HepG2 (cell line): Measurements from ENCODE around the gene FSTL1. TPM values are rescaled to one million over a fixed set of nuclear protein-coding genes. Genes with fewer than 3 reads are reported as not detected.

Experiments used
- ATAC-seq: fragments of 200-7000 bp; cut with Tn5 transposase; 3 replicates; pipeline ENCODE4 v1.9.1; 2020; ENCODE audit warnings: mild to moderate bottlenecking, moderate library complexity
- BruUV-seq: library from RNA; stranded (reverse); fragments of 400-500 nt; replicated peaks from 2 replicates; lab custom pipeline; 2021; lab: Mats Ljungman, UMichigan
- CTCF ChIA-PET: fragments of 300-600 bp; formaldehyde crosslinking; extraction: SDS; loops from one replicate; lab custom pipeline; 2021; ENCODE audit warnings: low total read pairs, inconsistent platforms, low intra/inter-chr PET ratio; lab: Yijun Ruan, JAX
- POLR2A ChIA-PET: fragments of 350-600 bp; sonication (Branson Sonifier 250); formaldehyde crosslinking; loops from one replicate; lab custom pipeline; 2020; ENCODE audit warnings: antibody characterized with exemption, inconsistent platforms; lab: Yijun Ruan, JAX
- DNase-seq: peaks from one replicate; pipeline ENCODE4 v3.0.0-alpha.2; 2015; ENCODE audit warnings: low spot score
- FAIRE-seq: peaks from 3 replicates; lab custom pipeline; 2011; peaks lifted over from hg19 to GRCh38; lab: Jason Lieb, UNC
- H2AFZ ChIP-seq: one replicate; pipeline ENCODE4 v1.6.1; 2011; ENCODE audit warnings: low read length, inconsistent platforms
- H3K27ac ChIP-seq: fragments of 300-600 bp; 3 replicates; pipeline ENCODE4 v1.8.0; 2011; ENCODE audit warnings: mixed run types, mild to moderate bottlenecking, mixed read lengths, low read length, inconsistent platforms; ENCODE audit not compliant: insufficient read depth; ENCODE audit errors: extremely low read length
- H3K27me3 ChIP-seq, 2 experiments: fragments of 200-600 bp in 1 of 2; 2 replicates in 1 of 2; 3 replicates in 1 of 2; pipeline versions ENCODE4 v1.6.0 to v1.8.0; 2011; ENCODE audit warnings: low read length in 2 of 2, mild to moderate bottlenecking in 2 of 2, moderate library complexity in 2 of 2, inconsistent platforms in 1 of 2; ENCODE audit not compliant: insufficient read depth in 2 of 2, control insufficient read depth in 1 of 2
- H3K36me3 ChIP-seq, 2 experiments: fragments of 200-600 bp in 1 of 2; replicated peaks in 1 of 2; 2 replicates in 1 of 2; 3 replicates in 1 of 2; pipeline versions ENCODE4 v1.5.1 to v1.8.0; 2011; ENCODE audit warnings: low read length in 2 of 2, inconsistent platforms in 1 of 2; ENCODE audit not compliant: insufficient read depth in 2 of 2, control insufficient read depth in 1 of 2
- H3K4me1 ChIP-seq: 2 replicates; pipeline ENCODE4 v1.5.1; 2012; ENCODE audit warnings: low read length, inconsistent platforms; ENCODE audit not compliant: insufficient read depth
- H3K4me2 ChIP-seq: 2 replicates; pipeline ENCODE4 v1.6.0; 2011; ENCODE audit warnings: low read depth, low read length, inconsistent platforms
- H3K4me3 ChIP-seq, 3 experiments: fragments of 200-600 bp in 1 of 3; sonication (generic), shearing (Covaris generic) in 1 of 3; replicated peaks in 1 of 3; 2 replicates each; pipeline ENCODE4 v1.5.1; 2011 to 2016; ENCODE audit warnings: low read length in 3 of 3, inconsistent platforms in 2 of 3, low read depth in 2 of 3, mild to moderate bottlenecking in 2 of 3, control low read depth in 1 of 3, mixed read lengths in 1 of 3; ENCODE audit not compliant: insufficient read depth in 1 of 3
- H3K79me2 ChIP-seq: one replicate; pipeline ENCODE4 v1.6.1; 2011; ENCODE audit warnings: low read length, inconsistent platforms; ENCODE audit not compliant: insufficient read depth
- H3K9ac ChIP-seq: 2 replicates; pipeline ENCODE4 v1.6.0; 2011; ENCODE audit warnings: mild to moderate bottlenecking, low read depth, low read length, inconsistent platforms; ENCODE audit not compliant: insufficient read depth
- H3K9me3 ChIP-seq: 2 replicates; pipeline ENCODE4 v1.5.1; 2012; ENCODE audit warnings: mild to moderate bottlenecking, low read length
- H4K20me1 ChIP-seq: 2 replicates; pipeline ENCODE4 v1.6.0; 2011; ENCODE audit warnings: inconsistent platforms, mild to moderate bottlenecking, low read length, moderate library complexity; ENCODE audit not compliant: insufficient read depth
- AHDC1 ChIP-seq: sonication (generic); formaldehyde crosslinking; IDR thresholded peaks from 2 replicates; pipeline ENCODE4 v1.5.1; 2020; ENCODE audit warnings: mild to moderate bottlenecking, missing genetic modification reagents, borderline replicate concordance
- CENPX ChIP-seq: sonication (generic); formaldehyde crosslinking; IDR thresholded peaks from 2 replicates; pipeline ENCODE4 v1.9.0; 2021; ENCODE audit warnings: mild to moderate bottlenecking, missing genetic modification reagents, moderate library complexity
- ELF1 ChIP-seq: sonication (generic); formaldehyde crosslinking; IDR thresholded peaks from 2 replicates; pipeline ENCODE4 v1.4.0; 2020; ENCODE audit warnings: missing genetic modification reagents
- HDAC1 ChIP-seq: sonication (generic); formaldehyde crosslinking; IDR thresholded peaks from 2 replicates; pipeline ENCODE4 v1.5.1; 2020; ENCODE audit warnings: mild to moderate bottlenecking, missing genetic modification reagents
- HDAC6 ChIP-seq: fragments of 200-600 bp; sonication (generic); IDR thresholded peaks from 2 replicates; pipeline ENCODE4 v1.7.0; 2017; ENCODE audit warnings: mild to moderate bottlenecking, antibody characterized with exemption, low read length, low read depth
- HNRNPH1 ChIP-seq: fragments of 200-400 bp; formaldehyde crosslinking; optimal IDR thresholded peaks from 2 replicates; pipeline ENCODE3; 2017; ENCODE audit warnings: mild to moderate bottlenecking, low read depth, low read length
- MAZ ChIP-seq, 2 experiments: sonication (generic) in 1 of 2; formaldehyde crosslinking in 1 of 2; IDR thresholded peaks; 2 replicates each; pipeline versions ENCODE4 v1.5.0 to v1.6.1; 2012 to 2020; ENCODE audit warnings: low read depth in 2 of 2, mild to moderate bottlenecking in 2 of 2, borderline replicate concordance in 1 of 2, improper control_type of control experiment in 1 of 2, low read length in 1 of 2, missing genetic modification reagents in 1 of 2, moderate library complexity in 1 of 2
- SNAI1 ChIP-seq: sonication (generic); formaldehyde crosslinking; IDR thresholded peaks from 2 replicates; pipeline ENCODE4 v1.5.0; 2020; ENCODE audit warnings: mild to moderate bottlenecking, missing genetic modification reagents, borderline replicate concordance
- ZSCAN20 ChIP-seq: sonication (generic); formaldehyde crosslinking; IDR thresholded peaks from 2 replicates; pipeline ENCODE4 v1.4.0; 2020; ENCODE audit warnings: missing genetic modification reagents, mild to moderate bottlenecking, borderline replicate concordance
- ZSCAN21 ChIP-seq: sonication (generic); formaldehyde crosslinking; IDR thresholded peaks from 2 replicates; pipeline ENCODE4 v1.8.0; 2022; ENCODE audit warnings: mild to moderate bottlenecking, missing genetic modification reagents, moderate library complexity, borderline replicate concordance
- WGBS: methylation state at CpG from one replicate; pipeline ENCODE4 v1.1.6; 2017; ENCODE audit warnings: low lambda C conversion rate; 5-methylcytosine and 5-hydroxymethylcytosine counted together
- in situ Hi-C: cut with HindIII; loops from 2 replicates; pipeline ENCODE4 v1.10.0; 2017; ENCODE audit warnings: low pct_unique_long_range_greater_than_20kb; ENCODE audit not compliant: extremely low pct_ligation_motif_present
- intact Hi-C: fragments of 100-400 bp; cut with micrococcal nuclease; formaldehyde crosslinking; loops from one replicate; pipeline ENCODE4 v1.10.0; 2022; ENCODE audit not compliant: unreplicated experiment
- polyA plus RNA-seq, 8 experiments: library from polyadenylated mRNA; depleted of rRNA in 3 of 8; stranded (reverse) in 7 of 8; unstranded in 1 of 8; fragments of >200 nt; fragmentation: Illumina TruSeq in 4 of 8; extraction: Trizol in 4 of 8; gene quantifications; 2 replicates each; pipeline versions ENCODE4 v1.2.1 to v1.2.3, GENCODE V29; 2011 to 2016; ENCODE audit warnings: low read depth in 4 of 8, missing spikeins in 1 of 8, mixed read lengths in 1 of 8; ENCODE audit not compliant: insufficient read depth in 1 of 8
- total RNA-seq, 5 experiments: library from RNA; depleted of rRNA; stranded (reverse); fragments of >200 nt; fragmentation: Illumina TruSeq; extraction: Trizol; gene quantifications; 2 replicates each; pipeline ENCODE4 v1.2.3, GENCODE V29; 2016; ENCODE audit warnings: low read depth in 1 of 5
- TF ChIP-seq, protein P1 (sequence below): sonication (generic); formaldehyde crosslinking; IDR thresholded peaks from 2 replicates; pipeline ENCODE4 v1.5.0; 2020; ENCODE audit warnings: mild to moderate bottlenecking, missing genetic modification reagents
- TF ChIP-seq, protein P2 (sequence below): IDR thresholded peaks from 2 replicates; pipeline ENCODE4 v1.6.1; 2016; ENCODE audit warnings: low read depth, missing genetic modification reagents, missing compliant biosample characterization

Gene FSTL1
- total and polyA plus RNA-seq, 2 of the 13 experiments (the other 11 are each of a cell fraction or from before 2014, with no cell fraction given), result 0.07 to 0.29 TPM

GRCh38 chr3:120396469-120396868, 54.3 kb downstream of the FSTL1 start:
- 32% methylated on average over 8 of the region's 8 CpGs for WGBS
- ChIA-PET POLR2A (no interaction called here), CTCF (no interaction called here)
- FAIRE-seq (no peak), DNase-seq (no peak), ATAC-seq (no peak)
- intact Hi-C loops, result no loop called here
- in situ Hi-C loops, result no loop called here
- no peaks in the 10 kb centered on the region for H3K9me3 ChIP-seq
- no peaks in the 10 kb centered on the region for H3K36me3 ChIP-seq
- no peak overlapping the region for H2AFZ ChIP-seq
- no peak overlapping the region for H3K4me3 ChIP-seq
- no TSS peak for BruUV-seq
- no peak overlapping the region for H3K4me2 ChIP-seq
- no peaks in the 10 kb centered on the region for H3K79me2 ChIP-seq
- peaks cover 0 to 11% of the 10 kb centered on the region in 2 experiments; a peak in 2 of 5 replicates for H3K27me3 ChIP-seq
- no peaks in the 10 kb centered on the region for H4K20me1 ChIP-seq
- H3K9ac ChIP-seq, result no peak overlapping the region
- no peak overlapping the region for H3K27ac ChIP-seq
- H3K4me1 ChIP-seq, result no peaks in the 10 kb centered on the region
- no peak for TF ChIP-seq ZSCAN20
- TF ChIP-seq HDAC1, result no peak
- no peak for TF ChIP-seq HDAC6
- TF ChIP-seq ELF1, result no peak
- no peak for TF ChIP-seq ZSCAN21 (CRISPR knock-in tag)
- TF ChIP-seq HNRNPH1, result no peak
- TF ChIP-seq SNAI1 (CRISPR knock-in tag), result no peak
- TF ChIP-seq, protein P1, sequence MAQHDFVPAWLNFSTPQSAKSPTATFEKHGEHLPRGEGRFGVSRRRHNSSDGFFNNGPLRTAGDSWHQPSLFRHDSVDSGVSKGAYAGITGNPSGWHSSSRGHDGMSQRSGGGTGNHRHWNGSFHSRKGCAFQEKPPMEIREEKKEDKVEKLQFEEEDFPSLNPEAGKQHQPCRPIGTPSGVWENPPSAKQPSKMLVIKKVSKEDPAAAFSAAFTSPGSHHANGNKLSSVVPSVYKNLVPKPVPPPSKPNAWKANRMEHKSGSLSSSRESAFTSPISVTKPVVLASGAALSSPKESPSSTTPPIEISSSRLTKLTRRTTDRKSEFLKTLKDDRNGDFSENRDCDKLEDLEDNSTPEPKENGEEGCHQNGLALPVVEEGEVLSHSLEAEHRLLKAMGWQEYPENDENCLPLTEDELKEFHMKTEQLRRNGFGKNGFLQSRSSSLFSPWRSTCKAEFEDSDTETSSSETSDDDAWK, result no peak
- TF ChIP-seq, protein P2, sequence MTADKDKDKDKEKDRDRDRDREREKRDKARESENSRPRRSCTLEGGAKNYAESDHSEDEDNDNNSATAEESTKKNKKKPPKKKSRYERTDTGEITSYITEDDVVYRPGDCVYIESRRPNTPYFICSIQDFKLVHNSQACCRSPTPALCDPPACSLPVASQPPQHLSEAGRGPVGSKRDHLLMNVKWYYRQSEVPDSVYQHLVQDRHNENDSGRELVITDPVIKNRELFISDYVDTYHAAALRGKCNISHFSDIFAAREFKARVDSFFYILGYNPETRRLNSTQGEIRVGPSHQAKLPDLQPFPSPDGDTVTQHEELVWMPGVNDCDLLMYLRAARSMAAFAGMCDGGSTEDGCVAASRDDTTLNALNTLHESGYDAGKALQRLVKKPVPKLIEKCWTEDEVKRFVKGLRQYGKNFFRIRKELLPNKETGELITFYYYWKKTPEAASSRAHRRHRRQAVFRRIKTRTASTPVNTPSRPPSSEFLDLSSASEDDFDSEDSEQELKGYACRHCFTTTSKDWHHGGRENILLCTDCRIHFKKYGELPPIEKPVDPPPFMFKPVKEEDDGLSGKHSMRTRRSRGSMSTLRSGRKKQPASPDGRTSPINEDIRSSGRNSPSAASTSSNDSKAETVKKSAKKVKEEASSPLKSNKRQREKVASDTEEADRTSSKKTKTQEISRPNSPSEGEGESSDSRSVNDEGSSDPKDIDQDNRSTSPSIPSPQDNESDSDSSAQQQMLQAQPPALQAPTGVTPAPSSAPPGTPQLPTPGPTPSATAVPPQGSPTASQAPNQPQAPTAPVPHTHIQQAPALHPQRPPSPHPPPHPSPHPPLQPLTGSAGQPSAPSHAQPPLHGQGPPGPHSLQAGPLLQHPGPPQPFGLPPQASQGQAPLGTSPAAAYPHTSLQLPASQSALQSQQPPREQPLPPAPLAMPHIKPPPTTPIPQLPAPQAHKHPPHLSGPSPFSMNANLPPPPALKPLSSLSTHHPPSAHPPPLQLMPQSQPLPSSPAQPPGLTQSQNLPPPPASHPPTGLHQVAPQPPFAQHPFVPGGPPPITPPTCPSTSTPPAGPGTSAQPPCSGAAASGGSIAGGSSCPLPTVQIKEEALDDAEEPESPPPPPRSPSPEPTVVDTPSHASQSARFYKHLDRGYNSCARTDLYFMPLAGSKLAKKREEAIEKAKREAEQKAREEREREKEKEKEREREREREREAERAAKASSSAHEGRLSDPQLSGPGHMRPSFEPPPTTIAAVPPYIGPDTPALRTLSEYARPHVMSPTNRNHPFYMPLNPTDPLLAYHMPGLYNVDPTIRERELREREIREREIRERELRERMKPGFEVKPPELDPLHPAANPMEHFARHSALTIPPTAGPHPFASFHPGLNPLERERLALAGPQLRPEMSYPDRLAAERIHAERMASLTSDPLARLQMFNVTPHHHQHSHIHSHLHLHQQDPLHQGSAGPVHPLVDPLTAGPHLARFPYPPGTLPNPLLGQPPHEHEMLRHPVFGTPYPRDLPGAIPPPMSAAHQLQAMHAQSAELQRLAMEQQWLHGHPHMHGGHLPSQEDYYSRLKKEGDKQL (CRISPR knock-in tag), result no peak
- TF ChIP-seq AHDC1 (CRISPR knock-in tag), result no peak
- TF ChIP-seq CENPX, result no peak
- no peak for TF ChIP-seq MAZ (IDR thresholded peaks at IDR 0.05; ENCODE audit: borderline replicate concordance, low read depth, low read length)
- TF ChIP-seq MAZ (CRISPR knock-in tag; IDR thresholded peaks at IDR 0.05; ENCODE audit: low read depth), result no peak
